ENCODE measurements around the gene MAP4K3. TPM values are rescaled to one million over a fixed set of nuclear protein-coding genes. Genes with fewer than 3 reads are reported as not detected.

The MAP4K3 gene
- total and polyA plus RNA-seq, 9 donors = 20.6 to 96.4 (median 53.0) TPM

DNA sequence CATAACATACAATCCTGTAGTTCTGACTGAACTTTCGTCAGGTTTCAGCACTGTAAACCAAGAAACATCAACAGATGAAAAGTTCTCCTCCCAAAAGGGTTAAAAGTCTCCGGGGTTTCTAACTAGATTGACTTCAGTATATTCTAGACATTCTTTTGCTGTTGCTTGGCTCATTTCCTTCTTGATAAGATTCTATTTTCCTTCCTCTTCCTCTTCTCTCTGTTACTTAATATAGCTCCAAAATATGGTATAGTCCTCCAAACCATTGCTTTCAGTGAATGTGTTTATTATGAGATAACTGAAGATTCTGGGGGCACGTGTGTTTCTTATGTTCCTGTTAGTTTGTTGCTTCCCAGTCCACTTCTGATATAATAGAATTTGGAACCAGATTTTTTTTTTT lies 46.4 kb upstream of the MAP4K3 start:
- no peak for DNase-seq
- peaks cover 7% of the 10 kb centered on the region for H3K4me1 ChIP-seq (ENCODE audit: insufficient read depth)
- no peaks in the 10 kb centered on the region for H3K27me3 ChIP-seq
- no peaks in the 10 kb centered on the region for H3K36me3 ChIP-seq
- no peaks in the 10 kb centered on the region for H3K9me3 ChIP-seq
- 30 to 33% (median 31%) methylated on average over 3 of the region's 3 CpGs for WGBS, 3 donors
- intact Hi-C loops (cut with DNase I) = no loop called here
- H3K4me3 ChIP-seq = no peak overlapping the region
- H3K27ac ChIP-seq = no peak overlapping the region
- TF ChIP-seq POLR2A (IDR thresholded peaks at IDR 0.05) (no peak), EP300 (IDR thresholded peaks at IDR 0.05) (no peak)
- TF ChIP-seq, protein P1, sequence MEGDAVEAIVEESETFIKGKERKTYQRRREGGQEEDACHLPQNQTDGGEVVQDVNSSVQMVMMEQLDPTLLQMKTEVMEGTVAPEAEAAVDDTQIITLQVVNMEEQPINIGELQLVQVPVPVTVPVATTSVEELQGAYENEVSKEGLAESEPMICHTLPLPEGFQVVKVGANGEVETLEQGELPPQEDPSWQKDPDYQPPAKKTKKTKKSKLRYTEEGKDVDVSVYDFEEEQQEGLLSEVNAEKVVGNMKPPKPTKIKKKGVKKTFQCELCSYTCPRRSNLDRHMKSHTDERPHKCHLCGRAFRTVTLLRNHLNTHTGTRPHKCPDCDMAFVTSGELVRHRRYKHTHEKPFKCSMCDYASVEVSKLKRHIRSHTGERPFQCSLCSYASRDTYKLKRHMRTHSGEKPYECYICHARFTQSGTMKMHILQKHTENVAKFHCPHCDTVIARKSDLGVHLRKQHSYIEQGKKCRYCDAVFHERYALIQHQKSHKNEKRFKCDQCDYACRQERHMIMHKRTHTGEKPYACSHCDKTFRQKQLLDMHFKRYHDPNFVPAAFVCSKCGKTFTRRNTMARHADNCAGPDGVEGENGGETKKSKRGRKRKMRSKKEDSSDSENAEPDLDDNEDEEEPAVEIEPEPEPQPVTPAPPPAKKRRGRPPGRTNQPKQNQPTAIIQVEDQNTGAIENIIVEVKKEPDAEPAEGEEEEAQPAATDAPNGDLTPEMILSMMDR (IDR thresholded peaks at IDR 0.05) = no peak

DNA sequence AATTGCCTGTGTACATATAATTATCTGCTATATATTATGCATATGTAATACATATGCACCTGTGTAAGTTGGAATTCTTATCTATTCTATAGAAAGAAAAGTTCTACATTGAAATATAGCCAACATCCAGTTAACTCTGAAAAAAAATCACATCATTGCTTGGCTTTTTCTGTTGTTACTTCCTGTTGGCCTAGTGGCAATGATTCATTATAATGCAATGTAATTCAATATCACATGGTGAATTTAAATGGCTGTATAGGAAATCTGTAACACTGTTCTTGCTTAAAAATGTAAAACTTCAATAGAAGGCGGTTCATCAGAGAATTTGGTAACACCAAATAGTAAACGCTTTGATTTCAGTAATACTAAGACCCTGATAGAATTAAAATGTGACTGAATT lies 44.5 kb upstream of the MAP4K3 start:
- intact Hi-C loops (cut with DNase I) = no loop called here
- no peak overlapping the region for H3K27ac ChIP-seq
- no peaks in the 10 kb centered on the region for H3K27me3 ChIP-seq
- H3K4me1 ChIP-seq (ENCODE audit: insufficient read depth) = peaks cover 3% of the 10 kb centered on the region
- DNase-seq = no peak
- H3K9me3 ChIP-seq = no peaks in the 10 kb centered on the region
- WGBS, 3 donors = 90 to 97% (median 91%) methylated on average over 2 of the region's 2 CpGs
- TF ChIP-seq, protein P1 (IDR thresholded peaks at IDR 0.05) = no peak
- TF ChIP-seq EP300 (IDR thresholded peaks at IDR 0.05) (no peak), POLR2A (IDR thresholded peaks at IDR 0.05) (no peak)
- no peak overlapping the region for H3K4me3 ChIP-seq
- H3K36me3 ChIP-seq = no peaks in the 10 kb centered on the region

DNA sequence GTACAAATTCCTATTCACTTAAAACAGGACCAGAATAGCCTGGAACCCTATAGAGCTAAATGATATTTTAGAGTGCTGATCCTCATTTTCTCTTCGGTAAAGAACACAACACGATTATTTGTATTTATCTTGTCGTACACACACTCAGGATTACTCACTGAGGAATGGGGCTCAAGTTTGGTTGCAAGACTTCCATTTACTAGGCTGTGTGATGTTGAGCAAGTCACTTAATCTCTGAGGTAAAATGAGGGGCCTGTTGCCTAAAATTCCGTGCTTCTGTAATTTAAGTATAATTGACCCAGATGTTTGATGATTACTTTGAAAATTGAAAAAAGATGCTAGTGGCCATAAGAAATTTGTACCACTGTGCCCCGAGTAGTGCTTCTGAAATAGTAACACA lies 42.6 kb upstream of the MAP4K3 start:
- H3K4me1 ChIP-seq (ENCODE audit: insufficient read depth) = peaks cover 3% of the 10 kb centered on the region
- no peak overlapping the region for H3K4me3 ChIP-seq
- TF ChIP-seq POLR2A (IDR thresholded peaks at IDR 0.05) (no peak), EP300 (IDR thresholded peaks at IDR 0.05) (no peak)
- TF ChIP-seq, protein P1 (IDR thresholded peaks at IDR 0.05) = no peak
- no peaks in the 10 kb centered on the region for H3K27me3 ChIP-seq
- H3K36me3 ChIP-seq = no peaks in the 10 kb centered on the region
- DNase-seq = no peak
- intact Hi-C loops (cut with DNase I) = no loop called here
- H3K27ac ChIP-seq = no peak overlapping the region
- 80 to 91% (median 83%) methylated on average over 5 of the region's 5 CpGs for whole genome bisulfite sequencing, 3 donors
- no peaks in the 10 kb centered on the region for H3K9me3 ChIP-seq

DNA sequence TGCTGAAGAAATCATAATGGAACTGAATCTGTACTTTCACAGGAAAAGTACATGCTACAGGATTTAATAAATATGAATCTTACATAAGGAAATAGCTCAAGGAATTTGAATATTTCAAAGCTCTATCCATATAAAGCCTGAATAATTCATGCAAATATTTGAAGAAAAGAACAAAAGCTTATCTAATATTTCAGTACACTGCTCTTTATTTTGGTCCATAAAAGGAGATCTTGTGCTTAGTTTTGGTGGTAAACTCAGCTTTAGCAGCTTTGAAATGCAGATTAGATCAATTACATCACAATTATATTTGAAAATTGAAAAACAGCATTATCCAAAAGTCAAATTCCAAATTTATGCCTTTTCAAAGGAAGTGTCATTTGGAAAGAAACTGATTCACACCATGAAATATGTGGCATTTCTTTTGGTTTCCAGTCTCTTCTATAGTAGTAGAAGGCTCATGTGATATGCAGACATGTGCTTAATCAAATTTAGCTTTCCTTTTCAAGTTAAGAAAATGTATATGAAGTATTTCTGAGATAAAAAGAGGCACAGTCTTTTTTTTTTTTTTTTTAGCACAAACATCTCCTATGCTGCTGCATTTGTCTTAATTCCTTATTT lies 42.1 kb upstream of the MAP4K3 start:
- DNase-seq = no peak
- TF ChIP-seq POLR2A (IDR thresholded peaks at IDR 0.05) (no peak), EP300 (IDR thresholded peaks at IDR 0.05) (no peak)
- TF ChIP-seq, protein P1 (IDR thresholded peaks at IDR 0.05) = no peak
- Histone ChIP-seq H3K9me3 (no peaks in the 10 kb centered on the region), H3K4me3 (no peak overlapping the region), H3K27ac (no peak overlapping the region), H3K36me3 (no peaks in the 10 kb centered on the region), H3K27me3 (no peaks in the 10 kb centered on the region), H3K4me1 (ENCODE audit: insufficient read depth) (peaks cover 3% of the 10 kb centered on the region)
- intact Hi-C loops (cut with DNase I) = no loop called here
